Activated naive CD8-positive, alpha-beta T cell treated with anti-CD3 and anti-CD28 coated beads, Interleukin-2, amount 50 U/mL, for 24 hours (primary cell): ENCODE data around the gene SLC36A4.

ENCODE experiments used
- ATAC-seq: fragments of 150-1000 bp; cut with Tn5 transposase; one replicate; pipeline ENCODE4 v1.10.0; 2021
- DNase-seq: peaks from one replicate; pipeline ENCODE4 v3.0.0; 2021
- H3K27ac Mint-ChIP-seq: one replicate; pipeline ENCODE4 v1.8.0; 2021; ENCODE audit warnings: mild to moderate bottlenecking, mixed read lengths
- H3K27me3 Mint-ChIP-seq: one replicate; pipeline ENCODE4 v1.8.0; 2021; ENCODE audit warnings: mixed read lengths
- H3K36me3 Mint-ChIP-seq: one replicate; pipeline ENCODE4 v1.8.0; 2021; ENCODE audit warnings: low read depth, mixed read lengths
- H3K4me1 Mint-ChIP-seq: one replicate; pipeline ENCODE4 v1.8.0; 2021; ENCODE audit warnings: mixed read lengths
- H3K4me3 Mint-ChIP-seq: one replicate; pipeline ENCODE4 v1.8.0; 2021; ENCODE audit warnings: mild to moderate bottlenecking, moderate library complexity, mixed read lengths
- H3K9me3 Mint-ChIP-seq: one replicate; pipeline ENCODE4 v1.8.0; 2021; ENCODE audit warnings: mixed read lengths

Gene SLC36A4

GRCh38 chr11:93166862-93167261 is 30.9 kb downstream of the SLC36A4 start:
- ATAC-seq (no peak), DNase-seq (no peak)
- H3K36me3 Mint-ChIP-seq = peaks cover 25% of the 10 kb centered on the region
- no peak overlapping the region for H3K27ac Mint-ChIP-seq
- H3K9me3 Mint-ChIP-seq = no peaks in the 10 kb centered on the region
- H3K27me3 Mint-ChIP-seq = no peaks in the 10 kb centered on the region
- H3K4me3 Mint-ChIP-seq = no peak overlapping the region
- H3K4me1 Mint-ChIP-seq = no peaks in the 10 kb centered on the region

GRCh38 chr11:93166194-93166593 is 31.6 kb downstream of the SLC36A4 start:
- Mint-ChIP-seq H3K4me3 (no peak overlapping the region), H3K9me3 (no peaks in the 10 kb centered on the region), H3K4me1 (no peaks in the 10 kb centered on the region), H3K36me3 (peaks cover 25% of the 10 kb centered on the region), H3K27ac (no peak overlapping the region), H3K27me3 (no peaks in the 10 kb centered on the region)
- ATAC-seq (no peak), DNase-seq (no peak)

GRCh38 chr11:93160808-93161207 is 37.0 kb downstream of the SLC36A4 start:
- H3K27me3 Mint-ChIP-seq = no peaks in the 10 kb centered on the region
- DNase-seq (no peak), ATAC-seq (no peak)
- no peaks in the 10 kb centered on the region for H3K4me1 Mint-ChIP-seq
- H3K27ac Mint-ChIP-seq = no peak overlapping the region
- H3K36me3 Mint-ChIP-seq = peaks cover 50% of the 10 kb centered on the region
- no peak overlapping the region for H3K4me3 Mint-ChIP-seq
- H3K9me3 Mint-ChIP-seq = peaks cover 8% of the 10 kb centered on the region

- no peak overlapping the region for H3K4me3 Mint-ChIP-seq
Measured at GRCh38 chr11:93160156-93160555, 37.6 kb downstream of the SLC36A4 start.

GRCh38 chr11:93159721-93160120 is 38.1 kb downstream of the SLC36A4 start:
- Mint-ChIP-seq H3K4me3 (no peak overlapping the region), H3K36me3 (peaks cover 51% of the 10 kb centered on the region)

More at GRCh38 chr11:93160156-93160555, 37.6 kb downstream of the SLC36A4 start:
- peaks cover 8% of the 10 kb centered on the region for H3K9me3 Mint-ChIP-seq
- no peak overlapping the region for H3K27ac Mint-ChIP-seq
- peaks cover 53% of the 10 kb centered on the region for H3K36me3 Mint-ChIP-seq
- ATAC-seq (no peak), DNase-seq (no peak)
- H3K4me1 Mint-ChIP-seq = no peaks in the 10 kb centered on the region
- H3K27me3 Mint-ChIP-seq = no peaks in the 10 kb centered on the region

GRCh38 chr11:93155738-93156137 is 42.1 kb downstream of the SLC36A4 start:
- Mint-ChIP-seq H3K4me1 (no peaks in the 10 kb centered on the region), H3K36me3 (peaks cover 31% of the 10 kb centered on the region), H3K27ac (no peak overlapping the region), H3K4me3 (no peak overlapping the region), H3K9me3 (peaks cover 8% of the 10 kb centered on the region), H3K27me3 (no peaks in the 10 kb centered on the region)
- no peak for DNase-seq
- ATAC-seq = no peak

More at GRCh38 chr11:93159721-93160120, 38.1 kb downstream of the SLC36A4 start:
- ATAC-seq = no peak
- Mint-ChIP-seq H3K4me1 (no peaks in the 10 kb centered on the region), H3K27me3 (no peaks in the 10 kb centered on the region), H3K9me3 (peaks cover 8% of the 10 kb centered on the region), H3K27ac (no peak overlapping the region)
- no peak for DNase-seq

- no peak for DNase-seq
- Mint-ChIP-seq H3K4me1 (no peaks in the 10 kb centered on the region), H3K27me3 (no peaks in the 10 kb centered on the region), H3K36me3 (peaks cover 11% of the 10 kb centered on the region), H3K4me3 (no peak overlapping the region), H3K9me3 (peaks cover 5% of the 10 kb centered on the region), H3K27ac (no peak overlapping the region)
- no peak for ATAC-seq
Measured at GRCh38 chr11:93145390-93145915, 52.3 kb downstream of the SLC36A4 start.

GRCh38 chr11:93143800-93144199 is 54.0 kb downstream of the SLC36A4 start:
- no peaks in the 10 kb centered on the region for H3K4me1 Mint-ChIP-seq
- H3K4me3 Mint-ChIP-seq = no peak overlapping the region
- peaks cover 6% of the 10 kb centered on the region for H3K36me3 Mint-ChIP-seq
- DNase-seq (no peak), ATAC-seq (no peak)
- no peak overlapping the region for H3K27ac Mint-ChIP-seq
- no peaks in the 10 kb centered on the region for H3K27me3 Mint-ChIP-seq
- peaks cover 5% of the 10 kb centered on the region for H3K9me3 Mint-ChIP-seq

GRCh38 chr11:93143186-93143585 is 54.6 kb downstream of the SLC36A4 start:
- no peak overlapping the region for H3K27ac Mint-ChIP-seq
- DNase-seq (no peak), ATAC-seq (no peak)
- H3K4me3 Mint-ChIP-seq = no peak overlapping the region
- H3K4me1 Mint-ChIP-seq = no peaks in the 10 kb centered on the region
- H3K36me3 Mint-ChIP-seq = peaks cover 6% of the 10 kb centered on the region
- H3K27me3 Mint-ChIP-seq = no peaks in the 10 kb centered on the region
- H3K9me3 Mint-ChIP-seq = peaks cover 5% of the 10 kb centered on the region

- Mint-ChIP-seq H3K27ac (no peak overlapping the region), H3K36me3 (peaks cover 1% of the 10 kb centered on the region), H3K9me3 (peaks cover 4% of the 10 kb centered on the region), H3K4me3 (no peak overlapping the region), H3K27me3 (peaks cover 2% of the 10 kb centered on the region), H3K4me1 (no peaks in the 10 kb centered on the region)
- ATAC-seq (no peak), DNase-seq (no peak)
Measured at GRCh38 chr11:93133488-93134109, 64.2 kb downstream of the SLC36A4 start.

GRCh38 chr11:93132836-93133235 is 65.0 kb downstream of the SLC36A4 start:
- Mint-ChIP-seq H3K27me3 (peaks cover 4% of the 10 kb centered on the region), H3K27ac (no peak overlapping the region), H3K4me1 (no peaks in the 10 kb centered on the region), H3K9me3 (peaks cover 4% of the 10 kb centered on the region), H3K36me3 (peaks cover 1% of the 10 kb centered on the region), H3K4me3 (no peak overlapping the region)
- no peak for DNase-seq
- ATAC-seq = no peak

- Mint-ChIP-seq H3K4me3 (no peak overlapping the region), H3K27me3 (peaks cover 4% of the 10 kb centered on the region), H3K4me1 (no peaks in the 10 kb centered on the region), H3K9me3 (peaks cover 4% of the 10 kb centered on the region), H3K36me3 (peaks cover 1% of the 10 kb centered on the region), H3K27ac (no peak overlapping the region)
- no peak for ATAC-seq
- DNase-seq = no peak
Measured at GRCh38 chr11:93131709-93132108, 66.1 kb downstream of the SLC36A4 start.

GRCh38 chr11:93128574-93128973 is 69.2 kb downstream of the SLC36A4 start:
- Mint-ChIP-seq H3K27ac (no peak overlapping the region), H3K36me3 (no peaks in the 10 kb centered on the region), H3K27me3 (peaks cover 6% of the 10 kb centered on the region), H3K4me3 (no peak overlapping the region), H3K4me1 (no peaks in the 10 kb centered on the region), H3K9me3 (peaks cover 6% of the 10 kb centered on the region)
- no peak for ATAC-seq
- DNase-seq = no peak

GRCh38 chr11:93123351-93123898 is 74.4 kb downstream of the SLC36A4 start:
- DNase-seq (no peak), ATAC-seq (no peak)
- H3K27me3 Mint-ChIP-seq = peaks cover 6% of the 10 kb centered on the region

GRCh38 chr11:93122535-93123235 is 75.1 kb downstream of the SLC36A4 start:
- Mint-ChIP-seq H3K36me3 (no peaks in the 10 kb centered on the region), H3K27me3 (peaks cover 5% of the 10 kb centered on the region), H3K9me3 (peaks cover 6% of the 10 kb centered on the region), H3K27ac (no peak overlapping the region), H3K4me1 (no peaks in the 10 kb centered on the region), H3K4me3 (no peak overlapping the region)
- no peak for DNase-seq
- ATAC-seq = no peak

More at GRCh38 chr11:93123351-93123898, 74.4 kb downstream of the SLC36A4 start:
- Mint-ChIP-seq H3K9me3 (peaks cover 6% of the 10 kb centered on the region), H3K36me3 (no peaks in the 10 kb centered on the region), H3K4me1 (no peaks in the 10 kb centered on the region), H3K27ac (no peak overlapping the region), H3K4me3 (no peak overlapping the region)
